ENCODE measurements around the gene CACNA1H.
"Not testable (repeated sequence)": the region's sequence is repeated elsewhere in the genome, so short reads cannot be mapped to it uniquely, and the experiment has no call there.

- TF ChIP-seq POLR2A (IDR thresholded peaks at IDR 0.05; ENCODE audit: low read depth, low read length); CTCF (IDR thresholded peaks at IDR 0.05; ENCODE audit: extremely low read depth in 1 of 2, insufficient read depth in 1 of 2, low read depth in 1 of 2, low read length in 2 of 2); POLR2AphosphoS5 (IDR thresholded peaks at IDR 0.05; ENCODE audit: insufficient read depth, low read depth, low read length); EZH2 (IDR thresholded peaks at IDR 0.05; ENCODE audit: borderline replicate concordance, low read depth, low read length, severe bottlenecking); MYC (IDR thresholded peaks at IDR 0.05; ENCODE audit: low read depth, low read length); FOS (IDR thresholded peaks at IDR 0.05; ENCODE audit: borderline replicate concordance, insufficient read depth, low read length): not testable (repeated sequence)
Observed at GRCh38 chr16:1239575-1239974, 86.7 kb downstream of the CACNA1H start.

Measured in endothelial cell of umbilical vein (primary cell).